NCI-H226 (cell line): ENCODE measurements around the gene POFUT1.
"Not testable (repeated sequence)": the region's sequence is repeated elsewhere in the genome, so short reads cannot be mapped to it uniquely, and the experiment has no call there.

Experiments
- DNase-seq: peaks from one replicate; pipeline ENCODE4 v3.0.0-alpha.2; 2015

POFUT1 gene

DNA sequence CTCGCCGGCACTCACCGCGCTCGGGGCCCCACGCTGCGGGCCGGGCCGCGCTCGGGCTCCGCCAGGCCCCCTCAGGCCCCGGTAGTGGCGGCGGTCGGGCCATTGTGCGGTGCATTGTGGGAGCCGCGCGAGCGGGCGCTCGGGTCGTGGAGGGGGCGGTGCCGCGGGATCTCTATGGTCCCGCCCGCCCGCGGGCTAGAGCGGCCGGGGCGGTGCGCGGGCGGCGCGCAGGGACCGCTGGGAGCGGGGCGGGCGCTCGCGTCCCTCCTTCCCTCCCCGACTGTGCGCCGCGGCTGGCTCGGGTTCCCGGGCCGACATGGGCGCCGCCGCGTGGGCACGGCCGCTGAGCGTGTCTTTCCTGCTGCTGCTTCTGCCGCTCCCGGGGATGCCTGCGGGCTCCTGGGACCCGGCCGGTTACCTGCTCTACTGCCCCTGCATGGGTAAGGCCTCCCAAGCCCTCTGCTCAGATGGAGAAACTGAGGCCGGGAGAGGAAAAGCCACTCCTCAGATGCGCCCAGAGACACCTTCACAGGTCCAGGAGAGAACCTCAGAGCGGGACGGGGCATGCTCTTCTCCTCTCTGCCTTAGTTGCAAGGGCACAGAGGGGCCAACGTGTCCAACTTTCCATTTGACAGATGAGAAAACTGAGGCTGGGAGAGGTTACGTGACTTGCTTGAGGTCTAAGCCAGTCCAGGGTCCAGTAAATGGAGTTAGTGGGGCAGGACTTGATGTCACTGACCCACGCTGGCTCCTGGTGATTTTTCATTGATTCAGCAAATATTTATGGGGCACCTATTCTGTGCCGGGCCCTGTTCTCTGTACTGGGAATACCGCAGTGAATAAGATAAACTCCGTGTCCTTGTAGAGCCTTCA, at the start of gene POFUT1, which contains the start of gene PLAGL2:
Gene POFUT1, plus strand, starts transcription at position 255 of the 873 bp plus-strand sequence. Its CDS starts 62 bp downstream, at position 317.
Gene PLAGL2, minus strand, starts transcription at position 118 of the 873 bp plus-strand sequence. CDS start 5,565 bp downstream, outside the sequence.
- peak; percentile 81 for DNase-seq

DNA sequence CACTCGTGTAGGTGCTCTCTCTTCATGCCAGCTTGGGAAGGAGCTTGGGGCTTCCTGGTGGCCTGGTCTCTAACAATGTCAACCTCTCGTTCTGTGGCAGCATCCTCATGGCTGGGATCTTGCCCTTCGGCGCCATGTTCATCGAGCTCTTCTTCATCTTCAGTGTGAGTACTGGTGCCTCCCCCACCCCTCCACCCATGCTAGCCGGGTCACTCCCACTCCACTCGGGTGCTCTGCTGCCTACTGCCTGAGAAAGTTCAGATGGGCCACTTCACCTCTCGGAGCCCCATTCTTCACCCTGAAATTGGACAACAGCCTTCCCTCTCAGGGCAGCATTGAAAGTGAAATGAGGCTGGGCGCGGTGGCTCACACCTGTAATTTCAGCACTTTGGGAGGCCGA, 49.3 kb upstream of the POFUT1 start:
- DNase-seq: no peak

DNA sequence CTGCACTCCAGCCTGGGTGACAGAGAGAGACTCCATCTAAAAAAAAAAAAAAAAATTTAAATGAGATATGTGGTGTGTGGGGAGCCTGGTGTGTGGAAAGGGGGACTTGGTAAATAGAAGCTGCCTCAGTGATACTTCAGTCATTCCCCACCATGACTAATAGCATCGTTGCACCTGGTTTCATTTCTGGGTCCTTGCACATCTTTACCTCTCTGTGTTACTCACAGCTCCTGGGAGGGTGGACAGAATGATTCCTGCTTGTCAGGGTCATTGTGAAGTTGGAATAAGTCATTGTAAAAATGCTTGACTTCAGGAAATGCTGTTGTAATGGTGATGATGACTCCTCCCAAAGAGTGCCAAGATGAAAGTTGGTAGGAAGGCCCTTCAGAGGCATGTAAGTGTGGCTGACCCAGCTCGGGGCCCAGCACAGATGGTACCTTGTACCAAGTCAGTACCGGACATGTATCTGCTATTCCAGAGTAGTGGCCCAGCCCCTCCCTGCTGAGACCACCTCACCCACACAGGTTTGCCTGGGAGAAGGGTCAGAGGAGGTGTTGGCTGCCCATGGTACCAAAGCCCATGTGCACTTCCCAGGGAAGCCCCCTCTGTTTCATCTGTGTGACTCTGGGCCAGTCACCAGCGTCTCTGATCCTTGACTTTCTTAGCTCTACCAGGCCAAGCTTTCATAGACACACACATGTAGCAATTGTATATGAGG, 48.6 kb upstream of the POFUT1 start:
- DNase-seq: no peak

DNA sequence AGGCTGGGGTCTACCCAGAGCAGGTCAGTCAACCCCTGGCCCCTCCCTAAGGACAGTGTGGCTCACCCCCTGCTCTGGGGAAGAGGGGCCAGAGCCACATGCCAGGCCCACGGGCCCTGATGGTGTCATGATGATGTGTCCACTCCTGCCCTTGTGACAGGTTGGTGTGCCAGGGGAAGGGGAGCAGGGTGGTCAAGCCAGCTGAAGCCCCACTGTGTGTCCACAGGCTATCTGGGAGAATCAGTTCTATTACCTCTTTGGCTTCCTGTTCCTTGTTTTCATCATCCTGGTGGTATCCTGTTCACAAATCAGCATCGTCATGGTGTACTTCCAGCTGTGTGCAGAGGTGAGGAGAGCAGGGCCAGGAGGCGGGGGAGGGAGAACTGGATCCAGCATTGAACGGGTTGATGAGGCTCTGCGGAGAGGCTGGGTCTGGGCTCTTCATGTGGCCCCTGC, 47.9 kb upstream of the POFUT1 start:
- no peak for DNase-seq

DNA sequence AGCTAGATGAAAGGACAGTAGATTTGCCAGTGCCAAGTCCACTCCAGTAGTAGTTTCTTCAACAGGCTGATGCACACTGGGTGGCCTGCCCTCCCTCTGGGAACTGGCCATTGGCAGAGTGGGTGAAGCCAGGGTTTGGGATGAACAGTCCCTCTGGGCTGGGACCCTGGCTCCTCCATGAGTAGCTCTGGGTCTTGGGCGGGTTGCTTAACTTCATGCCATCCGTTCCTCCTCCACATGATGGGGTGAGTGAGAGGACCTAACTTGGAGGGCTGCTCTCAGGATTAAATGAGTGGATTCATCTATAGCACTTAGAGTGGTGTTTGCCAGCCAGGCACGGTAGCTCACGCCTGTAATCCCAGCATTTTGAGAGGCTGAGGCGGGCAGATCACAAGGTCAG, 47.3 kb upstream of the POFUT1 start:
- no peak for DNase-seq

DNA sequence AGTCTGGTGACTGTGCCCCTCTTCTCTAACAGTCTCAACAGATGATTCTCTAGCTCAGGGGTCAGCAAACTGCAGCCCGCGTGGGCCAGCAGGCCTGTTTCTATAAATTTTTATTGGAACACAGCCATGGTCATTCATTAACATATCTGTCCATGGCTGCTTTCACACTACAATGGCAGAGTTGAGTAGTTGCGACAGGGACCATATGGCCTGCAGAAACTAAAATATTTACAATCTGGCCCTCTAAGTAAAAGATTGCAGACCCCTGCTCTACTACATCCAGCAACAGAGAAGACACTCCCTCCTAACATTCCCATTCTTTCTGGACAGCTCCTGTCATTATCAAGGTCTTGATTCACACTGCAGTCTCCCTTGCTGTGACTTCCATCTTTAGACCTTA, 45.3 kb upstream of the POFUT1 start:
- DNase-seq: no peak

DNA sequence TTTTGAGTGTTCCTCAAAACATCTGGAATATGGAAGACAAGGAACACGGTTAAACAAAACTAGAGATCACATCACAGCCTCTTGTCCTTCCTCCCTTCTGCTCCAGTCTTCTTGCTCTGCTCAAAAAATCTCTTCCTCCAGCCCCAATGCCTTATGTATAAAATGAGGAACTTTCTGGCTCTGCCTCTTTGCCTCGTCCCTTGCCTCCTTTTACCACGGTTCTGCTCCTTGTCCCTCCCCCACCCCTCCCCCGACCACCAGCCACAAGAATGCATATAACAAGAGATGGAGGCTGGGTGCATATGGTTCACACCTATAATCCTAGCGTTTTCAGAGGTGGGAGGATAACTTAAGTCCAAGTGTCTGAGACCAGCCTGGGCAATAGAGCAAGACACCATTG, 43.7 kb upstream of the POFUT1 start:
- DNase-seq: no peak

DNA sequence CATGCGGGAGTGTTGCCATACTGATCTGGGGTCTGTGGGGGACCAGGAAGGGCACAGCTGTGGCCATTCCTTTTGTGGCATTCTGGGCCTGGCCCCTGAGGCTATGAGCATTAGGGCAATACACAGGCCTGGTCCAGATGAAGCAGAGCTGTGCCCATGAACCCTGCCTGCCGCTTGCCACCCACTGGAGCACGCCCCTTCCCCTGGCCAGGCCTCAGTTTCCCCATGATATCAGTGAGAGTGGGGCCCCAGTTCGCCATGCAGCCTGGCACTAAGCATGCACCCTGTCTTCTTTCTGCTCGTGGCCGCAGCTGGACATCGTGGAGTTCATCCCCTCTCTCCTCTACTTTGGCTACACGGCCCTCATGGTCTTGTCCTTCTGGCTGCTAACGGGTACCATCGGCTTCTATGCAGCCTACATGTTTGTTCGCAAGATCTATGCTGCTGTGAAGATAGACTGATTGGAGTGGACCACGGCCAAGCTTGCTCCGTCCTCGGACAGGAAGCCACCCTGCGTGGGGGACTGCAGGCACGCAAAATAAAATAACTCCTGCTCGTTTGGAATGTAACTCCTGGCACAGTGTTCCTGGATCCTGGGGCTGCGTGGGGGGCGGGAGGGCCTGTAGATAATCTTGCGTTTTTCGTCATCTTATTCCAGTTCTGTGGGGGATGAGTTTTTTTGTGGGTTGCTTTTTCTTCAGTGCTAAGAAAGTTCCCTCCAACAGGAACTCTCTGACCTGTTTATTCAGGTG, 42.5 kb upstream of the POFUT1 start:
- peak; percentile 81 for DNase-seq

DNA sequence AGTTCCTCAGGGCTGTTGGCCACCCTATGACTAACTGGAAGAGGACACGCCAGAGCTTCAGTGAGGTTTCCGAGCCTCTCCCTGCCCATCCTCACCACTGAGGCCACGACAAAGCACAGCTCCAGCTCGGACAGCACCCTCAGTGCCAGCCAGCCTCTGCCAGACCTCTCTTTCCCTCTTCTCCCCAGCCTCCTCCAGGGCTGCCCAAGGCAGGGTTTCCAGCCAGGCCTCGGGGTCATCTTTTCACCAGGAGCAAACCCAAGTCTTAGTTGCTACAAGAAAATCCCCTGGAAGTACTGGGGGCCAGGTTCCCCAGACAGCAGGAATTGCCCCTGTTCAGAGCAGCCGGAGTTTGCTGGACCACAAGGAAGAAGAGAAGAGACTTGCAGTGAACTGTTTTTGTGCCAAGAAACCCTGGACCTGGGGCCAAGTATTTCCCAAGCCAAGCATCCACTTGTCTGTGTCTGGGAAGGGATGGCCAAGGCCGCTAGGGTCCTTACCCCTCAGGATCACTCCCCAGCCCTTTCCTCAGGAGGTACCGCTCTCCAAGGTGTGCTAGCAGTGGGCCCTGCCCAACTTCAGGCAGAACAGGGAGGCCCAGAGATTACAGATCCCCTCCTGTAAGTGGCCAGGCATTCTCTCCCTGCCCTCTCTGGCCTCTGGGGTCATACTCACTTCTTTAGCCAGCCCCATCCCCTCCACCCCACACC, 41.7 kb upstream of the POFUT1 start:
- DNase-seq: no peak

DNA sequence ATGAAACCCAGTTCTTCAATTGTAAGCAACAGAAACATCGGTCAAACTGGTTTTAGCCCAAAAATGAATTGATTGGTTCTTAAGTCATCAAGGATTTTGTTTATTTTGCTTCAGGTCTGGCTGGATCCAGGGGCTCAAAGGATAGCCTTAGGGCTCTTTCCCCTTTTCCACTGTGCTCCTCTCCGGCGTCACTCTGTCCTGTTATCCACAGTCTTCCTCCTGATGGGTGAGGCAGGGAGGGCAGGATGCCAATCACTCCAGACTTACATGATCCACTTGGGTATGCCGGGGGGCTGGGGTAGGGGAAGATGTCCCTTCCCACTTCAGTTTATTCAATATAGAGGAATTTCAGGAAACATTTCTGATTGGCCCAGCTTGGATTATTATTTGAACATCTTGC, 40.1 kb upstream of the POFUT1 start:
- no peak for DNase-seq

DNA sequence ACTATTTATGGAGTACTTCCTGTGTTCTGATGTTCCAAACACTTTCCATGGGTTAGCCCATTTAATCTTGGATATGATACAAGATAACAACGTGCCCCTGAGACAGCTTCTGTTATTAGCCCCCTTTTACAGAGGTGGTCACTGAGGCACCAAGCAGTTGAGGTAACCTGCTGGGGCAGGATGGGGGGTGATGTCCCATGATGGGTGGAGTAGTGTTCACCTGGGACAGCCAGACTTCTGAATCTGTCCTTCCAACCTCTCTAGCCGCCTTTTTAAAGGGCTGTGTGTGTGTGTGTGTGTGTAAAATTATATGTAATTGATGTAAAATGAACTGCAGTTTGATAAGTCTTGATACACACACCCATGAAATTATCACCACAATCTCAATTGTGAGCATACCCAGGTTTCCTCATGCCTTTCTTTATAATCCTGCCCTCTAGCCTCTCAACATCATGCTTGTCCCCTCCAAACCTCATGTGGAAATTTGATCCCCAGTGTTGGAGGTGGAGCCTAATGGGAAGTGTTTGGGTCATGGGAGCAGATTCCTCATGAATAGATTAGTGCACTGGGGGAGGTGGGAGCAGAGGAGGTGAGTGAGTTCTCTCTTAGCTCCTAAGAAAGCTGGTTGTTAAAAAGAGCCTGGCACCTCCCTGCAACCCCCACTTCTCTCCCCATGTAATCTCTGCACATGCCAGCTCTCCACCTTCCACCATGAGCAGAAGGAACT, 39.3 kb upstream of the POFUT1 start:
- peak; percentile 29 for DNase-seq

DNA sequence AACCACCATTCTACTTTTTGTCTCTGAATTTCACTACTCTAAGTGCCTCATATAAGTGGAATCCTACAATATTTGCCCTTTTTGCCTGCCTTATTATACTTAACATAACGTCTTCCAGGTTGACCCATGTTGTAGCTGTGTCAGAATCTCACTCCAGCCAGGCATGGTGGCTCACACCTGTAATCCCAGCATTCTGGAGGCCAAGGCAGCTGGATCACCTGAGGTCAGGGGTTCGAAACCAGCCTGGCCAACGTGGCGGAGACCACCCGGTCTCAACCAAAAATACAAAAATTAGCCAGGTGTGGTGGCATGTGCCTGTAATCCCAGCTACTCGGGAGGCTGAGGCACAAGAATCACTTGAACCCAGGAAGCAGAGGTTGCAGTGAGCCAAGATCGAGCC, 30.0 kb upstream of the POFUT1 start:
- DNase-seq: not testable (repeated sequence)

DNA sequence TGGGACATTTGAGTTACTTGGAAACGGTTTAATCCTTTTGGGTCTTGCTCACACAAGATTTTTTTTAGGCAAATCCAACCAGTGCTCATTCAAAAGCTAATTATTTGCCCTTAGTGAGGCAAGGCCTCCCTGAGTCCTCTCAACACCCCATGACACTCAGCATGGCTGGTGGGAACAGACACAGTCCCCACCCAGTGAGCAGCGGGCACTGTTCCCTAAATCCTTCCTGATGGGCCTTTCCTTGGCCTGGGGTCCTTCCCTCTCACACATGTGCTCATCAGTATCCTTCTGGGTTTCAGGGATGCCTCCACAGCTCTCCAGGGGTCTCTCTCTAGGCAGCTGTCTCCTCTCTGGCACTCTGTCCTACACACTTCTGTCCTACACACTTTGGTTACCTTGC, 28.2 kb upstream of the POFUT1 start:
- DNase-seq: no peak

DNA sequence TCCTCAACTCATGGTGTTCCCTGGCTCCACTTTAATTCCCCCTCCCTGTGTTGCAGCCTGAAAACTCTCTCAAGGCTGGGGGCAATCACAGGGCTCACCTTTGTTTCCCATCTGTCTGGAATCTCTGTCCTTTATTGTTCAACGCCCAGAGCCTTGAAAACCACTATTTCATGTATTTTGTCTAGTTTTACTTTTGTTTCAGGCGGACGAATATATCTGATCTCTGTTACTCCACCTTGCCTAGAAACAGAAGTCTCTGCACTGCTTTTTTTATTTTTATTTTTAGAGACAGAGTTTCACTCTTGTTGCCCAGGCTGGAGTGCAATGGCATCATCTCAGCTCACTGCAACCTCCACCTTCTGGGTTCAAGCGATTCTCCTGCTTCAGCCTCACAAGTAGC, 27.7 kb upstream of the POFUT1 start:
- no peak for DNase-seq

DNA sequence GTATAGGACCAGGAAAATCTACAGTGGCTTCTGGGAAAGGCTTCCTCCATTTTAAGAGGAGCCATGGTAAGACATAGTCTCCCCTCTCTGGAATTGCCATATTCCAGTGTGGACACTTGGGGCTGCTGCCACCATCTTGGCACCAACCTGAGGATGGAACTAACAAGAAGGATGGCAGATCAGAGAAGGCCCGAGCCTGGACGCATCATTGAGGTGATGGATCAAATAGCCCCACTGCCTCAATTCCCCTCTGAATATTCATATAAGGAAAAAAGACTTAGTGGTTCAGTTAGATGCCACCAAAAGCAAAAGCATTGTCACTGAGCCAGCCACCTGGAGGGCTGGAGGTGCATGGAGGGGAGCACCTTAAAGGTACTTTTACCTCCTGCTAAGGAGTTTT, 26.1 kb upstream of the POFUT1 start:
- no peak for DNase-seq

DNA sequence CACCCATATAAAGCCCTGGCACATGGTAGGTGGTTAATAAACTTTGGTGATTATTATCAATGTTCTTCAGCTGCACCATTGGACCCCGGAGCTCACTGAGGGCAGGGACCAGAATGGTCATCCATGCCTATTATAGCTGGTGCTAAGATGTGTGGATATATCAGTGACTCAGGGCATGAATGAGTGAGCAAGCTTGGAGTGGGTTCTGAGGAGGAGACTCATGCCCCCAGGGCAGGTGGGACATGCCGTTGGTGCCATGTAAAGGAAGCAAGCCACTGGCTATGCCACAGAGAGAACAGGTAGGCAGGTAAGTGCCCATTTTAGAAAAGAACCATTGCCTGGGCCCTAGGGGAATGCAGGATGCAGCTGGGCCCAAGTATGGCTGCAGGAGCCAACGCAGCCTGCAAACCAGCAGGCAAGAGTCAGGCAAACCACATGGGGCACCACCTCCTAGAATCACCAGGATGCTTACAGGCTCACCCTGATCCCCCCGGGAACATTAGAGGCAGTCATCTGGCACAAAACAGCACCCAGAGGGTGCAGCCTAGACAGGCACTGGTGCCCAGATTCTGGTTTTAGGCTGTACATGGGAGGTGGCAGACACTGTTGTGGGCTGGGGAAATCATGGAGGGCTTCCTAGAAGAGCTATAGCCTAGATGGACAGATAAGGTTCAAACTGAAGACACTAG, 23.6 kb upstream of the POFUT1 start:
- no peak for DNase-seq

DNA sequence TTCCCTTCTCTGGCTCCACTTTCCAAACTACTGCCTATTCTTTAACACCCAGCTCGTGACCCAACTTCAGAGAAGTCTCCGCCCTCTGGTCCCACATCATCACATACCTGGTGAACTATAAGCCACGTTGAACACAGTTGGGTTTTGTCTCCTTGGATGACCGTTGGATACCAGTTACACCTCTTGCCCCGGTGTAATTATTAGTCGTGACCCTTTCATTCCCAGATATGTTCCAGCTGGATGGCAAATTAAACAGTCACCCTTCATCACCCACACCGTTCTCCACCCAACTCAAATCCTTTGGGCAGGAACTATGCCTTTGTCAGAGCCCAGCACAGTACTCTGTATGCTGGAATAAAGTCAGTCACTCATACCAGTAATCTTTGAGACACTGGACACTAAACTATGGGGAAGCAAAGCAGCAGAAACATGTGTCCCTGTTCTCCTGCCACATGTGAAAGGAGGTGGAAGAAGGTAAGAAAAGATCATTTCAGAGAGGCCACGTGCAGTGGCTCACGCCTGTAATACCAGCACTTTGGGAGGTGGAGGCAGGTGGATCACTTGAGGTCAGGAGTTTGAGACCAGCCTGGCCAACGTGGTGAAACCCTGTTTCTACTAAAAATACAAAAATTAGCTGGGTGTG, 22.6 kb upstream of the POFUT1 start:
- DNase-seq: no peak

DNA sequence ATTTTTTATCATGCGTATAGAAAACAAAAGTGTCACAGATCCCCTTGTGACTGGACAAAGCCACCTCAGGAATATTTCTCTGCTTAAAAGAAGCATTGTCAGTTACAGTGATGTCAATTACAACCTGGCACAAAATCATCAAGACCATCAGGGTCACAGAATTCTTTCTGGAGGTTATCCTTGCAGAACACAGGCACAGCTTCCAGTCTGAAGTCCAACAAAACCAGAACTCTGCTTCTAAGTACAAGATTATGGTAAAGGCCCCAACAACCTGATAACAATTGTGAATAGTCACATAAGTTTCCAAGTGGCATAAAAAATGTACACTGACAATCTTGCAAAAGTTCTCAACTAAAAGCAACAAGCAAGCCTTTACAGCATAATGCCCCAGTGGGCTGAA, 21.2 kb upstream of the POFUT1 start:
- no peak for DNase-seq

DNA sequence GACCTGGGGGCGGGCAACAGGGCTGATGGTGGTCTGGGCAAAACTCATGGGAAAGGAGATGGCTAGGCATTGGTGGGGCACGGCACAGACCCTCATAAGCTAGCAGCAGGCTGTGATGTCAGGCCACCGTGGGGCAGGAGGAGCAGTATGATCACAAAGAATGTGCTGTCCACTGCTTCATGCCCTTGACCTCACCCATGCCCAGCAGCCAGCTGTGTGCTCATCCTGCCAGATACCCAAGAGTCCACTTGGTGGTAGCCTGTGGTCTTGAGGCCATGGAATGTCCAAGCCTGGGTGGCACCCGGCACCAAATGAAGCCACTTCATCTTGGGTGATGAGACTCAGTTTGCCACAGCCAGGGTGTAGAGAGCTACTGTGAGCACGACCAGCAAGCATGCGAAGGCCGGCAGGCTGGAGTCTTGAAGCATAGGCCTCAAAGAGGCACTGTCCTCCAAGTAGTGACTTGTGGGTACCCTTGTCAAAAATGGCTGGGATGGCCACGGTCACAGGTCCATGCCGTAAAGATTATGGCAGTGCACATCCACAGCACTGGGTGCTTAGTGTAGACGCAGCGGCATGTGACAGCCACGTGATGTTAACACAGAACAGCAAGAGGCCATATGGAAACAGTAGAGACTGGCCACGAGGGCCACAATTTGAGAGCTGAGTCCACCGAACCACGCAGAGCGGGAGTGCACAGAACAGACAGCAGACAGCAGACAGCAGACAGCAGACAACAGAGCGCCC, 19.1 kb upstream of the POFUT1 start:
- DNase-seq: no peak

DNA sequence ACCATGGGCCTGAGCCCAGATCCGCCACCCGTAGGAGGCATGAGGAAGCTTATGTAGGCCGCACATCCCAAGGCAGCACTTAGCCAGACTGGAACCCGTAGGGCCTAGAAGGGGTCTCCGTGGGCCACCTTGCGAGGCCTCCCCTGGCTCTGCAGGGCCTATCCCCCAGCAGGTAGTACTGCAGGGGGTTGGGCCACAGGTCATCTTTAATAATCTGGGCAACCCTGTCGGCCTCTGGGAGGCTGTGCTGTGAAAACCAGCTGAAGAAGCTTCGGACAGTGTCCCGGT, 18.6 kb upstream of the POFUT1 start:
- DNase-seq: no peak
